ENCODE measurements around the gene SLC13A2.

Gene SLC13A2

GRCh38 chr17:28474111-28474531, 677 bp downstream of the SLC13A2 start:
- DNase-seq (ENCODE audit: extremely low read depth, insufficient read length) = no peak
- H3K36me3 ChIP-seq (ENCODE audit: control insufficient read depth, insufficient read depth, low read length) = no peaks in the 10 kb centered on the region
- H3K4me3 ChIP-seq (replicated peaks; ENCODE audit: low read depth, low read length) = no peak overlapping the region
- TF ChIP-seq CTCF (IDR thresholded peaks at IDR 0.05; ENCODE audit: insufficient read depth, low read length, poor library complexity, severe bottlenecking) = no peak
- H3K27me3 ChIP-seq (replicated peaks; ENCODE audit: control insufficient read depth, insufficient read depth, low read length) = no peaks in the 10 kb centered on the region

- Histone ChIP-seq H3K4me3 (replicated peaks; ENCODE audit: low read depth, low read length) (no peak overlapping the region), H3K36me3 (ENCODE audit: control insufficient read depth, insufficient read depth, low read length) (no peaks in the 10 kb centered on the region), H3K27me3 (replicated peaks; ENCODE audit: control insufficient read depth, insufficient read depth, low read length) (no peaks in the 10 kb centered on the region)
- no peak for TF ChIP-seq CTCF (IDR thresholded peaks at IDR 0.05; ENCODE audit: insufficient read depth, low read length, poor library complexity, severe bottlenecking)
- DNase-seq (ENCODE audit: extremely low read depth, insufficient read length) = no peak
Observed at GRCh38 chr17:28475151-28475900, 1.9 kb downstream of the SLC13A2 start.

- no peak for DNase-seq (ENCODE audit: extremely low read depth, insufficient read length)
- H3K36me3 ChIP-seq (ENCODE audit: control insufficient read depth, insufficient read depth, low read length) = no peaks in the 10 kb centered on the region
- no peaks in the 10 kb centered on the region for H3K27me3 ChIP-seq (replicated peaks; ENCODE audit: control insufficient read depth, insufficient read depth, low read length)
- H3K4me3 ChIP-seq (replicated peaks; ENCODE audit: low read depth, low read length) = no peak overlapping the region
- no peak for TF ChIP-seq CTCF (IDR thresholded peaks at IDR 0.05; ENCODE audit: insufficient read depth, low read length, poor library complexity, severe bottlenecking)
Observed at GRCh38 chr17:28476076-28476865, 2.8 kb downstream of the SLC13A2 start.

GRCh38 chr17:28477928-28478327, 4.5 kb downstream of the SLC13A2 start:
- Histone ChIP-seq H3K4me3 (replicated peaks; ENCODE audit: low read depth, low read length) (no peak overlapping the region), H3K36me3 (ENCODE audit: control insufficient read depth, insufficient read depth, low read length) (no peaks in the 10 kb centered on the region), H3K27me3 (replicated peaks; ENCODE audit: control insufficient read depth, insufficient read depth, low read length) (no peaks in the 10 kb centered on the region)
- no peak for TF ChIP-seq CTCF (IDR thresholded peaks at IDR 0.05; ENCODE audit: insufficient read depth, low read length, poor library complexity, severe bottlenecking)
- DNase-seq (ENCODE audit: extremely low read depth, insufficient read length) = no peak

- Histone ChIP-seq H3K4me3 (replicated peaks; ENCODE audit: low read depth, low read length) (no peak overlapping the region), H3K27me3 (replicated peaks; ENCODE audit: control insufficient read depth, insufficient read depth, low read length) (no peaks in the 10 kb centered on the region), H3K36me3 (ENCODE audit: control insufficient read depth, insufficient read depth, low read length) (no peaks in the 10 kb centered on the region)
- TF ChIP-seq CTCF (IDR thresholded peaks at IDR 0.05; ENCODE audit: insufficient read depth, low read length, poor library complexity, severe bottlenecking) = no peak
- no peak for DNase-seq (ENCODE audit: extremely low read depth, insufficient read length)
Observed at GRCh38 chr17:28478712-28479615, 5.5 kb downstream of the SLC13A2 start.

Data from GM06990 (cell line).